ENCODE measurements around the gene ATF6B. TPM values are rescaled to one million over a fixed set of nuclear protein-coding genes. Genes with fewer than 3 reads are reported as not detected.
"Not testable (repeated sequence)": the region's sequence is repeated elsewhere in the genome, so short reads cannot be mapped to it uniquely, and the experiment has no call there.

The ATF6B gene

DNA sequence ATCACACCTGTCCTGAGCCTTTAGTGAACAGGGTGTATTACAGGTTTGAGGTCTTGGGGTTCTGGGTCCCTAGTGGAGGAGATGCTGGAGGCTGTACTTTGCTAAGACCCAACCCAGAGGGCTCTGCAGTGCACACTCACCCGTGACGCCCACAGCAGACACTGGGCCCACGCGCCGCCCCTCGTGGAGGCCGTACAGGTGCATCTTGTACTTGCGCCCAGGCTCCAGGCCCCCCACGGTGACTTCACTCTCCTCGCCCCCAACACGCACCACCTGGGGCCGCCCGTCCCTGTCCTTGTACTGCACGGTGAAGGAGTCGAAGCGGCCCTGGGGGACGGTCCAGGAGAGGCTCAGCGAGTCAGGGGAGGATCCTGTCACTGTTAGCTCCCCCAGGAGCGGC lies 60.5 kb downstream of the ATF6B start:
- H2AK5ac ChIP-seq (ENCODE audit: low read length, severe bottlenecking); H2BK12ac ChIP-seq (ENCODE audit: low read length in 2 of 2); H2BK15ac ChIP-seq (ENCODE audit: low read depth, poor library complexity, severe bottlenecking); H3K4me1 ChIP-seq (ENCODE audit: control insufficient read depth, insufficient read depth, low read depth, low read length); H3K4ac ChIP-seq (ENCODE audit: low read depth in 1 of 2, low read length in 2 of 2); H3K79me1 ChIP-seq (replicated peaks; ENCODE audit: low read length, poor library complexity, severe bottlenecking); H2BK120ac ChIP-seq (ENCODE audit: low read depth, low read length); H3K23ac ChIP-seq (ENCODE audit: low read length in 2 of 2); H3K4me2 ChIP-seq (ENCODE audit: low read length, poor library complexity, severe bottlenecking); H4K8ac ChIP-seq (ENCODE audit: low read length); H4K91ac ChIP-seq (ENCODE audit: low read length); H3K14ac ChIP-seq (ENCODE audit: low read length in 2 of 2); H3K9me3 ChIP-seq (ENCODE audit: control insufficient read depth, low read length); H2AFZ ChIP-seq (ENCODE audit: low read depth, low read length); DNase-seq; H3K18ac ChIP-seq (ENCODE audit: low read depth in 1 of 2, low read length in 2 of 2); H3K9ac ChIP-seq (ENCODE audit: low read length); H3K27ac ChIP-seq (ENCODE audit: low read length, poor library complexity, severe bottlenecking); H2BK5ac ChIP-seq (ENCODE audit: low read depth, low read length, poor library complexity, severe bottlenecking): not testable (repeated sequence)
- Histone ChIP-seq H3K27me3 (ENCODE audit: control insufficient read depth in 1 of 2, insufficient read depth in 1 of 2, low read length in 2 of 2) (peaks cover 0 to 50% of the 10 kb centered on the region in 2 experiments), H3K36me3 (ENCODE audit: control insufficient read depth in 1 of 2, insufficient read depth in 2 of 2, low read depth in 1 of 2, low read length in 2 of 2) (peaks cover 0 to 83% of the 10 kb centered on the region in 2 experiments), H3K4me3 (ENCODE audit: insufficient read depth in 1 of 2, low read depth in 1 of 2, low read length in 2 of 2) (peak overlapping the region in 1 of 2 experiments; percentile 14)
- WGBS = 92% methylated on average over 18 of the region's 19 CpGs

Small RNA genes within 50 kb of the gene (small RNA-seq; reads per million reads assigned to genes)
- gene RNA5SP206 (ENCODE audit: low read depth) = not detected
